Aorta (tissue), 5 donors: ENCODE measurements around the gene SNED1. TPM values are rescaled to one million over a fixed set of nuclear protein-coding genes. Genes with fewer than 3 reads are reported as not detected.
A peak's percentile ranks its signal among the peaks of the same experiment; 100 is the strongest.

ENCODE experiments used
- ATAC-seq: fragments of 200-7000 bp; cut with Tn5 transposase; one replicate; pipeline ENCODE4 v1.9.1; 2022; ENCODE audit warnings: moderate library complexity; ENCODE audit not compliant: low FRiP score
- DNase-seq, 2 donors: peaks; one replicate each; pipeline ENCODE4 v3.0.0-alpha.2; 2020
- H3K27ac ChIP-seq, 2 donors: one replicate each; pipeline ENCODE4 v1.5.1; 2013; ENCODE audit warnings: low read length in 2 of 2, mild to moderate bottlenecking in 2 of 2, moderate library complexity in 2 of 2, control low read depth in 1 of 2, inconsistent platforms in 1 of 2, low read depth in 1 of 2
- H3K27me3 ChIP-seq, 2 donors: one replicate each; pipeline ENCODE4 v1.6.1; 2013; ENCODE audit warnings: control low read depth in 1 of 2, low read length in 1 of 2, mild to moderate bottlenecking in 1 of 2, moderate library complexity in 1 of 2; ENCODE audit not compliant: insufficient read depth in 2 of 2, control insufficient read depth in 1 of 2
- H3K36me3 ChIP-seq, 2 donors: one replicate each; pipeline ENCODE4 v1.6.1; 2013; ENCODE audit warnings: control low read depth in 1 of 2, low read length in 1 of 2, mild to moderate bottlenecking in 1 of 2; ENCODE audit not compliant: insufficient read depth in 2 of 2, control insufficient read depth in 1 of 2
- H3K4me1 ChIP-seq, 2 donors: one replicate each; pipeline ENCODE4 v1.6.1; 2013; ENCODE audit warnings: low read length in 2 of 2, control low read depth in 1 of 2, mild to moderate bottlenecking in 1 of 2, moderate library complexity in 1 of 2; ENCODE audit not compliant: insufficient read depth in 2 of 2, control insufficient read depth in 1 of 2
- H3K4me3 ChIP-seq, 2 donors: one replicate each; pipeline ENCODE4 v1.5.1; 2013; ENCODE audit warnings: low read length in 2 of 2, control low read depth in 1 of 2, mild to moderate bottlenecking in 1 of 2
- H3K9me3 ChIP-seq: one replicate; pipeline ENCODE4 v1.6.1; 2013; ENCODE audit warnings: mild to moderate bottlenecking, low read length; ENCODE audit not compliant: control insufficient read depth
- WGBS, 2 donors: extraction: QIAGEN DNeasy Blood & Tissue Kit; methylation state at CpG; one replicate each; pipeline ENCODE4 v1.1.7; 2013; 5-methylcytosine and 5-hydroxymethylcytosine counted together
- intact Hi-C, 2 donors: fragments of 100-400 bp; cut with DNase I; formaldehyde crosslinking; loops; one replicate each; pipeline versions ENCODE4 v1.14.2 to v1.15.0; 2022
- polyA plus RNA-seq, 2 donors: library from polyadenylated mRNA; stranded (reverse); fragments of 200-250 nt; gene quantifications; one replicate each; pipeline ENCODE4 v1.2.3, GENCODE V29; 2013
- total RNA-seq, 2 donors: library from RNA; stranded (reverse); fragmentation: NEBNext Ultra II Directional; extraction: Animal tissue kit (Norgen Biotek cat#: 25700); gene quantifications; one replicate each; pipeline ENCODE4 v1.2.1, GENCODE V29; 2021
- donor health status: healthy with polysubstance abuse.
- donor health status: Bipolar disorder and iron deficiency.
- donor health status: DM: no; HTN: no; CAD: no.
- donor health status: DM: no; HTN: no; CAD: no.
- donor health status: DM: yes; HTN: yes; CAD: no.

Gene SNED1
- total and polyA plus RNA-seq, 4 donors, result 5.9 to 149 (median 67.4) TPM

DNA sequence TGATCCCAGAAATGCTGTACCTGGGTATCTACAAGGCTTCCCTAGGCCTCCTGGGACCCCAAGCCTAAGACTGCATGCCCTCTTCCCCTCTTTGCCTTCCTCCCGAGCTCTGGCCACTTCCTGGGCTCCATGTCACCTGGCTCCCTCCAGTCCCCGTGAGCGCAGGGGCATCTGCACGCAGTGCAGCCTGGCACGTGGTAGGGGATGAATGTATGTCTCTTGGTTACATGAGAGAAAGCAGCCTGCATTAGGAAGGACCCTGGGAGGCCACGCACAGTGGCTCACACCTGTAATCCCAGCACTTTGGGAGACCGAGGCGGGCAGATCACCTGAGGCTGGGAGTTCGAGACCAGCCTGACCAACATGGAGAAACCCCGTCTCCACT lies 135.0 kb downstream of the SNED1 start:
- no peak for DNase-seq
- Histone ChIP-seq H3K27me3 (no peaks in the 10 kb centered on the region), H3K9me3 (no peaks in the 10 kb centered on the region), H3K4me1 (no peaks in the 10 kb centered on the region), H3K27ac (no peak overlapping the region), H3K4me3 (no peak overlapping the region), H3K36me3 (no peaks in the 10 kb centered on the region)
- 94 to 97% methylated on average over 10 of the region's 10 CpGs for WGBS, 2 donors
- ATAC-seq, result no peak
- intact Hi-C loops, result no loop called here

DNA sequence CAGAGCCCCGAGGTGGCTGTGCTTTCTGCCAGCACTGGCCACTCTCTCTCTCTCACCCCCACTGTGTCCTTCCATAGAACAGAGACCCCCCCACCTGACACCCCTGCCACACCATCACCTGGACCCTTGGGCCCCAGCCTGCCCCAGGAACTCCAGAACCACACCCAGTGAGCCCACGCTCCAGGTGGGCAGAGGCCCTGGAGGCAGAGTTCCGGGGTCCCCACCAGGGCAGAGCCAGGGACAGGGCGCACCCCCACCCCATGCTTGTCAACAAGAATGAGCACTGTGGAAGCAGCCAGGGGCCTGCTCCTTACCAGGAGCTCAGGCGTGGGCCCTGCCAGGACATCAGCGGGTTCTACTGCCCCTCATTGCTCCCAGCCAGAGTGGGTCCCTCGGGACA lies 136.3 kb downstream of the SNED1 start:
- H3K9me3 ChIP-seq, result no peaks in the 10 kb centered on the region
- intact Hi-C loops, result no loop called here
- DNase-seq (peak in 1 of 2 donors; percentile 64), ATAC-seq (no peak)
- H3K4me3 ChIP-seq, result no peak overlapping the region
- WGBS, 2 donors, result 92 to 93% methylated on average over 7 of the region's 7 CpGs
- H3K27ac ChIP-seq, result no peak overlapping the region
- no peaks in the 10 kb centered on the region for H3K36me3 ChIP-seq
- no peaks in the 10 kb centered on the region for H3K4me1 ChIP-seq
- no peaks in the 10 kb centered on the region for H3K27me3 ChIP-seq

DNA sequence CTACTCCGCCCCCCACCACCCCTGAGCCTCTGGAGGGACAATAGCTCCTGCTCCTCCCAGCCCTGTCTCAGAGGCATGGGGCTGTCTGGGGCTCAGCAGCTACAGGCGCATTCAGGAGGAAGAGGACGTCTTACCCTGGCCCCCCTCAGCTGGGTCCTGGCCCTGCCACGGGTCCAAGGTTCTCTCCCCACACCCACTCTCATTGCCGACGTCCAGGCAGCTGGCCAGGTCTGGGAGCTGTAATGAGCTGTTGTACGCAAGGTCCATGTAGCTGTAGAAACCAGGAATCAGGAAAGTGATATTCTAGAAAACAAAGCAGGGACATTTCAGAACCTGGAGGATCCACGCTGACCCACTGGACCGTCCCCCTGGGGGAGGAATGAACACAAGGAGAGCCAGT lies 137.3 kb downstream of the SNED1 start:
- no peak overlapping the region for H3K27ac ChIP-seq
- DNase-seq, result peak in 1 of 2 donors; percentile 49
- no peaks in the 10 kb centered on the region for H3K36me3 ChIP-seq
- H3K4me1 ChIP-seq, result no peaks in the 10 kb centered on the region
- 78 to 82% methylated on average over 9 of the region's 9 CpGs for WGBS, 2 donors
- ATAC-seq, result no peak
- H3K27me3 ChIP-seq, result no peaks in the 10 kb centered on the region
- H3K4me3 ChIP-seq, result no peak overlapping the region
- intact Hi-C loops, result no loop called here
- no peaks in the 10 kb centered on the region for H3K9me3 ChIP-seq

DNA sequence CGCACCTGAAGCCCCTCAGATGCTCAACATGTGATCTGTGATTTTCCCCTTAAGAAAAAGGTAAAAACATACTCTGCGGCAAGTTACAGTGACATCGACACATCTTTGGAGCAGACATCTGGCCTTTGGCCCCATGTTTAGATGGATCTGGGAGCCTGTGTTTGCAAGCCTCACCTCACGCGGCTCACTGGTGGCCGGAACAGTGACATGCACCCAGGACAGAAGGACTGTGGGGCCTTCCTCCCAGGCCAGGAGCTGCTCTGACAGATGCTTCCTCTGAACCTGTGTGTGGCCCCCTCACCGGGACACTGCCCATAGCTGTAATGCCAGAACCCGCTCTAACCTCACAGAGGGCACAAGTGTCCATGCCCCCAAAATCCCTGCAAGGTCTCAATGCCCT lies 137.8 kb downstream of the SNED1 start:
- Histone ChIP-seq H3K9me3 (no peaks in the 10 kb centered on the region), H3K4me3 (no peak overlapping the region), H3K27ac (no peak overlapping the region), H3K36me3 (no peaks in the 10 kb centered on the region), H3K27me3 (no peaks in the 10 kb centered on the region), H3K4me1 (no peaks in the 10 kb centered on the region)
- 96% methylated on average over 8 of the region's 8 CpGs for WGBS, 2 donors
- ATAC-seq (no peak), DNase-seq (peak in 1 of 2 donors; percentile 39)
- intact Hi-C loops, result no loop called here

DNA sequence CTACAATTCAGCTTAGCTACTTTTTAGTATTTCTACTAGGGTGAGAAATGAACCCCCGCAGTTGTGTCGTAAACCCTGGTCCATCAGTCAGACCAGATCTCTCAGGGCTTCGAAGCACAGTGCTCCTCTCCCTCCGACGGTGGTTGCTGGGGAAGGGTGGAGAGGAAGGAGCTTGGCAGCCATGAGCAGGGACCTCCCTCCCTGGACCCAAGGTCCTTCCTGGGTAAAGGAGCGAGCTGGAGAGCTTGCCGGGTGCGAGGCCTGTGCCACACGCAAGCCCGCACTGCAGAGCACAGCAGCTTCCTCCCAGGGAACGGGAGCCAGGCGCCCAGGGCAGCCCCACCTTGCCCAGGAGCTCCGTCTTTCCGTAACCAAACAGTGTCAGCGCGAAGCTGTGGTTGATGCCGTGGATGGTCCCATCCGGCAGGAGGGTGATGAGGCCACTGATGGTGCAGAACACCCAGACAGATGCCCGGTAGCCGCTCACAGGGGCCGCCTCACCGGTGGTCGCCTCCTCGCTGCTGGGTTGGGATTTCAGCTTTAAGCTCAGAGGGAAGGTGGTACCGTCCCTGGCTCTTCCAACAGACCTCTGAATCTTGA lies 138.3 kb downstream of the SNED1 start:
- no peaks in the 10 kb centered on the region for H3K36me3 ChIP-seq
- intact Hi-C loops, result no loop called here
- no peak overlapping the region for H3K27ac ChIP-seq
- 96 to 97% methylated on average over 25 of the region's 25 CpGs for WGBS, 2 donors
- H3K27me3 ChIP-seq, result no peaks in the 10 kb centered on the region
- no peak overlapping the region for H3K4me3 ChIP-seq
- DNase-seq (peak in 1 of 2 donors; percentile 40), ATAC-seq (no peak)
- no peaks in the 10 kb centered on the region for H3K9me3 ChIP-seq
- H3K4me1 ChIP-seq, result no peaks in the 10 kb centered on the region

DNA sequence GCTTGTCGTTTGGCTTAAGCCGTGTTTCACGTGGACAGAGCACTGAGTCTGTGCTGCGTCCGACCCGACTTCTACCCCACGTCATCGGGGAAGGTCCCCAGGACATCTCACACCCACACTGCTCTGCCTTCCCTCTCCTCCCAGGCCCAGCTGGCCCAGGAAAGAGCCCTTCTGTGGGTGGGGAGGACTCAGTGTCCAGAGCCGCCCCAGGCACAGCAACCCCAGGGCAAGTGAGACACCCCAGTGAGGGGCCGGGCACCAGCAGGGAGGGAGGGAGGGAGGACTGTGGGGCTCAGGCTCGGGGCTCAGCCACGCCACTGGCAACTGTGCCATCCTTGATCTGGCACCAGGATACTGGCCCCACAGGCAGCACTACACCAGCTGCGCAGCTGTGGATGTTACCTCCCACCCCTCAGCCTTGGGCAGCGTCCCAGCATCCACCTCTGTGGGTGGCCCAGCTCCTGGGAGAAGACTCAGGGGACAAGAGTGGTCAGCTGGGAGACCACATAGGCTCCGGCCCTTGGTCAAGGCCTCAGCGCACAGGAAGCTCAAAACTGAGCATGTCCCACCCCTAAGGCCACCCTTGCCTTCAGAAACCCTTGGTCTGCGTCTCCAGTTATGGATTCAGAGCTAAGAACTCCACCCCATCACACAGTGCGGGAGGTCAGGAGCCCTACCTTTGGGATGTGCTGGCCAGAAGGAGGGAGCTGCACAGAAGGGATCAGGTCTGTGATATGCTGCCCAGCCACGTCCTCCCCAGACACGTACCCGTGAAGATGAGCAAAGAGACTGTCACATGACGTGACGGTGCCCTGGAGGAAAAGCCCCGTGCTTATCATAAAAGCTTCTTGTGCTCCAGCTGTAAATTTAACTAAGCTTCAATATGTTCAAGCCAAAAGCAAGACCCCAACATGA lies 139.1 kb downstream of the SNED1 start:
- Histone ChIP-seq H3K9me3 (no peaks in the 10 kb centered on the region), H3K4me1 (no peaks in the 10 kb centered on the region), H3K27ac (no peak overlapping the region), H3K36me3 (no peaks in the 10 kb centered on the region), H3K4me3 (no peak overlapping the region), H3K27me3 (no peaks in the 10 kb centered on the region)
- ATAC-seq, result no peak
- 90 to 92% methylated on average over 24 of the region's 24 CpGs for WGBS, 2 donors
- intact Hi-C loops, result no loop called here
- DNase-seq, result peak in 1 of 2 donors; percentile 64

DNA sequence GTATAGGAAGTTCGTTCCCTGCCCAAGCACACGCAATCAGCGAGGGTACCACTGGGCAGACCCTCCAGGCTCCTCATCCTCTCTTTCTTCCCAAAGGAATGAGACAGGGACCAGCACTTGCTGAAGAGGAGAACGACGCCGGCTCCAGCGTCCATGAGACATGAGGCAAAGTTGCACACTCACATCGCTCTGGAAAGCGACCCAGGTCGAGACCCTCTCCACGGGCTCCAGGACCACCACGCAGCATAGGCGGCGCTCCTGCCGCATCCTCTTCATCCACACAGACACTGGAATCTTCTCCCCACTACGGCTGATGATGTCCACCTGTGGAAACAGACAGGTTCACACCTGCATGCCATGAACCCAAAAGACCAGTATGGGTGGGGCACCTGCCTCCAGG lies 140.1 kb downstream of the SNED1 start:
- Histone ChIP-seq H3K9me3 (no peaks in the 10 kb centered on the region), H3K36me3 (no peaks in the 10 kb centered on the region), H3K27me3 (no peaks in the 10 kb centered on the region), H3K27ac (no peak overlapping the region), H3K4me1 (no peaks in the 10 kb centered on the region), H3K4me3 (no peak overlapping the region)
- ATAC-seq (no peak), DNase-seq (peak in 1 of 2 donors; percentile 42)
- 95 to 96% methylated on average over 16 of the region's 16 CpGs for WGBS, 2 donors
- intact Hi-C loops, result no loop called here

DNA sequence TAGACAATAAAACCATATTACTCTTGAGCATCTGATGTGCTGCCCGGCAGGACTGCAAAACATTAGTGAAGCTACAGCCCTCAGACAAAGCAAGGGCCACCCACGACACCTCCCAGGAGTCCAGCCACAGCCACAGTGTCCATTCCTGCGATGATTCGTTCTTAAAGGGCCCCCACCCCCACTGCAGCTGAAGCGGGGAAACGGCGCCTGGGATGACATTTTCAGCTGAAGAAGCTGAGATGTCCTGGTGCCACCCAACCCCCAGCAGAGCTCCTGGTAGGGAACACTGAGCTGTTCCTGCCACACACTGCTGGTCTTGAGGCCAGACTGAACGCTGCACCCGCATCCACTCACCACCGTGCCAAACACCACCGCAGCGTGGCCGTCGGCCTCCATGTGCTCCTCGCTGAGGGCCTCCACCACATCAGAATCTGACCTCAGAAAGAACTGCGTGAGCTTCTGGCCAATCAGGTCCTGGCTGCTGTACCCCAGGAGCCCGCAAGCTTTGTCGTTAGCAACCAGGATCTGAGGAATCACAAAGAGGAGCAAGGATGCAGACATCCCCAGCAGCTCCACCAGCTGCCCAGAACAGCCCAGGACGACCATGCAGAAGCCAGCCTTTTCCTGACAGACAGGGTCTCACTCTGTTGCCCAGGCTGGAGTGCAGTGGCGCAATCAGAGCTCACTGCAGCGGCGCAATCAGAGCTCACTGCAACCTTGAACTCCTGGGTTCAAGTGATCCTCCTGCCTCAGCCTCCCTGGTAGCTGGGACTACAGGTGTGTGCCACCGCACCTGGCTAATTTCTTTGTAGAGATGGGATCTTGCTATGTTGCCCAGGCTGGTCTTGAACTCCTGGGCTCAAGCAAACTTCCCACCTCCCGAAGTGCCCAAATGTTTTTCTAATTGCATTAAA lies 141.4 kb downstream of the SNED1 start:
- no peaks in the 10 kb centered on the region for H3K9me3 ChIP-seq
- 94 to 95% methylated on average over 24 of the region's 24 CpGs for WGBS, 2 donors

More for the DNA sequence above, 141.4 kb downstream of the SNED1 start:
- no peaks in the 10 kb centered on the region for H3K27me3 ChIP-seq
- intact Hi-C loops, result no loop called here
- no peak overlapping the region for H3K27ac ChIP-seq
- H3K4me3 ChIP-seq, result no peak overlapping the region
- DNase-seq, result peak in 1 of 2 donors; percentile 55
- no peaks in the 10 kb centered on the region for H3K4me1 ChIP-seq
- H3K36me3 ChIP-seq, result no peaks in the 10 kb centered on the region
- ATAC-seq, result no peak
